H1 (cell line): Measurements from ENCODE around the gene NTN5. TPM values are rescaled to one million over a fixed set of nuclear protein-coding genes. Genes with fewer than 3 reads are reported as not detected.
A peak's percentile ranks its signal among the peaks of the same experiment; 100 is the strongest.

Experiments used
- CTCF ChIA-PET: fragments of 300-600 bp; sonication (Branson Sonifier 250); formaldehyde crosslinking; loops from one replicate; lab custom pipeline; 2021; ENCODE audit not compliant: partially characterized antibody; lab: Charles Lee
- POLR2A ChIA-PET: fragments of 300-600 bp; sonication (Branson Sonifier 250); formaldehyde crosslinking; loops from one replicate; lab custom pipeline; 2021; ENCODE audit warnings: inconsistent platforms; ENCODE audit not compliant: partially characterized antibody; lab: Charles Lee
- DNase-seq, 2 experiments: peaks; one replicate each; pipeline versions ENCODE4 v3.0.0 to v3.0.0-alpha.2; 2010 to 2022; ENCODE audit warnings: low spot score in 2 of 2, low read depth in 1 of 2, mixed read lengths in 1 of 2
- FAIRE-seq: peaks from 2 replicates; lab custom pipeline; 2011; peaks lifted over from hg19 to GRCh38; lab: Jason Lieb, UNC
- H2AFZ ChIP-seq: 2 replicates; pipeline ENCODE4 v1.8.1; 2012; ENCODE audit warnings: low read length, inconsistent platforms
- H2AK5ac ChIP-seq: 2 replicates; pipeline ENCODE4 v1.6.1; 2013; ENCODE audit warnings: low read depth, low read length
- H2BK120ac ChIP-seq: replicated peaks from 2 replicates; pipeline ENCODE3; 2013; ENCODE audit warnings: low read depth, low read length, inconsistent platforms
- H2BK12ac ChIP-seq: 2 replicates; pipeline ENCODE4 v1.6.1; 2013; ENCODE audit warnings: low read depth, low read length
- H2BK15ac ChIP-seq: 2 replicates; pipeline ENCODE4 v1.6.1; 2013; ENCODE audit warnings: low read length
- H2BK20ac ChIP-seq: 2 replicates; pipeline ENCODE4 v1.6.1; 2013; ENCODE audit warnings: low read length
- H2BK5ac ChIP-seq: 2 replicates; pipeline ENCODE4 v1.6.1; 2013; ENCODE audit warnings: low read depth, low read length
- H3K14ac ChIP-seq: 2 replicates; pipeline ENCODE4 v1.6.1; 2013; ENCODE audit warnings: inconsistent platforms; ENCODE audit not compliant: insufficient read length
- H3K18ac ChIP-seq: 2 replicates; pipeline ENCODE4 v1.6.1; 2013; ENCODE audit warnings: low read length; ENCODE audit errors: extremely low read depth
- H3K23ac ChIP-seq: 2 replicates; pipeline ENCODE4 v1.6.1; 2013; ENCODE audit warnings: inconsistent platforms; ENCODE audit not compliant: insufficient read length
- H3K23me2 ChIP-seq: 2 replicates; pipeline ENCODE4 v1.6.1; 2013; ENCODE audit warnings: low read depth, low read length
- H3K27ac ChIP-seq: 2 replicates; pipeline ENCODE4 v1.6.1; 2011; ENCODE audit warnings: low read depth, low read length, inconsistent platforms
- H3K27me3 ChIP-seq, 4 experiments: replicated peaks in 1 of 4; 1 replicate in 1 of 4; 2 replicates in 3 of 4; pipeline versions ENCODE4 v1.6.1 to v1.8.1; 2011 to 2013; ENCODE audit warnings: low read length in 3 of 4, mild to moderate bottlenecking in 3 of 4, inconsistent platforms in 2 of 4, mixed read lengths in 2 of 4, moderate library complexity in 1 of 4; ENCODE audit not compliant: control insufficient read depth in 3 of 4, insufficient read depth in 3 of 4; ENCODE audit errors: extremely low read depth in 1 of 4
- H3K36me3 ChIP-seq, 4 experiments: 2 replicates each; pipeline versions ENCODE4 v1.6.1 to v1.8.1; 2011 to 2013; ENCODE audit warnings: mild to moderate bottlenecking in 4 of 4, low read length in 3 of 4, moderate library complexity in 2 of 4, control low read depth in 1 of 4, inconsistent platforms in 1 of 4; ENCODE audit not compliant: insufficient read depth in 4 of 4, control insufficient read depth in 2 of 4
- H3K4ac ChIP-seq: replicated peaks from 2 replicates; pipeline ENCODE3; 2013; ENCODE audit warnings: low read length, low read depth, mixed read lengths, inconsistent platforms; ENCODE audit not compliant: insufficient read length
- H3K4me1 ChIP-seq, 4 experiments: replicated peaks in 1 of 4; 1 replicate in 1 of 4; 2 replicates in 3 of 4; pipeline versions ENCODE4 v1.6.1 to v1.8.1; 2011 to 2013; ENCODE audit warnings: low read length in 3 of 4, inconsistent platforms in 2 of 4, mixed read lengths in 1 of 4; ENCODE audit not compliant: insufficient read depth in 4 of 4, control insufficient read depth in 3 of 4
- H3K4me2 ChIP-seq, 2 experiments: 2 replicates each; pipeline versions ENCODE4 v1.6.1 to v1.8.1; 2011 to 2013; ENCODE audit warnings: low read depth in 2 of 2, low read length in 2 of 2, control low read depth in 1 of 2, inconsistent platforms in 1 of 2, mild to moderate bottlenecking in 1 of 2; ENCODE audit not compliant: insufficient read depth in 1 of 2
- H3K4me3 ChIP-seq, 4 experiments: fragments of 200-600, 300-600 bp in 1 of 4; sonication (generic), shearing (Covaris generic), sonication (Bioruptor Twin) in 1 of 4; 2 replicates each; pipeline versions ENCODE4 v1.5.1 to v1.8.1; 2011 to 2016; ENCODE audit warnings: low read length in 4 of 4, low read depth in 3 of 4, control low read depth in 2 of 4, inconsistent platforms in 2 of 4, mild to moderate bottlenecking in 2 of 4, mixed read lengths in 1 of 4, moderate library complexity in 1 of 4; ENCODE audit not compliant: insufficient read depth in 2 of 4; ENCODE audit errors: extremely low read depth in 1 of 4
- H3K56ac ChIP-seq: replicated peaks from 2 replicates; pipeline ENCODE3; 2013; ENCODE audit warnings: low read depth, mild to moderate bottlenecking, mixed read lengths, low read length, inconsistent platforms; ENCODE audit not compliant: insufficient read length
- H3K79me1 ChIP-seq: 2 replicates; pipeline ENCODE4 v1.6.1; 2013; ENCODE audit warnings: low read depth, low read length, control low read depth
- H3K79me2 ChIP-seq, 2 experiments: 2 replicates each; pipeline versions ENCODE4 v1.6.1 to v1.8.1; 2012 to 2013; ENCODE audit warnings: low read length in 2 of 2, mild to moderate bottlenecking in 2 of 2, inconsistent platforms in 1 of 2; ENCODE audit not compliant: insufficient read depth in 2 of 2, control insufficient read depth in 1 of 2
- H3K9ac ChIP-seq, 4 experiments: replicated peaks in 1 of 4; 1 replicate in 1 of 4; 2 replicates in 3 of 4; pipeline versions ENCODE4 v1.6.1 to v1.8.1; 2011 to 2013; ENCODE audit warnings: low read depth in 3 of 4, low read length in 3 of 4, control low read depth in 2 of 4, mild to moderate bottlenecking in 2 of 4, moderate library complexity in 2 of 4, inconsistent platforms in 1 of 4; ENCODE audit errors: extremely low read depth in 1 of 4
- H3K9me3 ChIP-seq, 2 experiments: 2 replicates each; pipeline versions ENCODE4 v1.6.1 to v1.8.1; 2012 to 2013; ENCODE audit warnings: mild to moderate bottlenecking in 2 of 2, moderate library complexity in 2 of 2, control low read depth in 1 of 2, inconsistent platforms in 1 of 2, low read depth in 1 of 2, low read length in 1 of 2, mixed read lengths in 1 of 2; ENCODE audit not compliant: insufficient read depth in 2 of 2
- H4K20me1 ChIP-seq, 2 experiments: replicated peaks in 1 of 2; 2 replicates each; pipeline versions ENCODE3 to v1.8.1; 2011 to 2013; ENCODE audit warnings: inconsistent platforms in 2 of 2, low read length in 2 of 2, mild to moderate bottlenecking in 1 of 2; ENCODE audit not compliant: insufficient read depth in 2 of 2, control insufficient read depth in 1 of 2
- H4K5ac ChIP-seq: 2 replicates; pipeline ENCODE4 v1.6.1; 2013; ENCODE audit warnings: low read length, low read depth, mixed read lengths, inconsistent platforms; ENCODE audit not compliant: insufficient read length
- H4K8ac ChIP-seq: 2 replicates; pipeline ENCODE4 v1.8.0; 2013; ENCODE audit warnings: mild to moderate bottlenecking, moderate library complexity, low read length, inconsistent platforms; ENCODE audit not compliant: insufficient read depth; ENCODE audit errors: extremely low read depth
- H4K91ac ChIP-seq: replicated peaks from 2 replicates; pipeline ENCODE3; 2013; ENCODE audit warnings: low read length, mixed read lengths, inconsistent platforms; ENCODE audit not compliant: insufficient read length
- KDM5A ChIP-seq: fragments of 200-600 bp; IDR thresholded peaks from 2 replicates; pipeline ENCODE4 v1.7.1; 2012; ENCODE audit warnings: mild to moderate bottlenecking, low read length, inconsistent platforms, mixed read lengths
- SIRT6 ChIP-seq: IDR thresholded peaks from one replicate; pipeline ENCODE4 v1.7.1; 2012; ENCODE audit warnings: low read length, inconsistent platforms
- WGBS, 2 experiments: shearing (Covaris generic) in 1 of 2; methylation state at CpG; one replicate each; pipeline versions ENCODE4 v1.1.6 to v1.1.7; 2013 to 2015; ENCODE audit warnings: low lambda C conversion rate in 2 of 2, mixed read lengths in 2 of 2, inconsistent platforms in 1 of 2, low coverage in 1 of 2, missing lambda C conversion rate in 1 of 2; ENCODE audit not compliant: insufficient replicate concordance in 2 of 2, insufficient coverage in 1 of 2, insufficient read length in 1 of 2; ENCODE audit errors: extremely low coverage in 1 of 2, missing lambda C conversion rate in 1 of 2; 5-methylcytosine and 5-hydroxymethylcytosine counted together
- polyA plus RNA-seq, 7 experiments: library from polyadenylated mRNA; depleted of rRNA in 3 of 7; stranded (reverse) in 5 of 7; unstranded in 2 of 7; fragments of >200 nt in 5 of 7; fragments of 200-250 nt in 2 of 7; gene quantifications; 1 replicate in 5 of 7; 2 replicates in 1 of 7; 4 replicates in 1 of 7; pipeline versions ENCODE4 v1.2.1 to v1.2.3, GENCODE V29; 2011 to 2013; ENCODE audit warnings: missing spikeins in 2 of 7, mixed read lengths in 2 of 7
- total RNA-seq: library from RNA; stranded (reverse); fragmentation: NEBNext Ultra II Directional; extraction: Animal tissue kit (Norgen Biotek cat#: 25700); gene quantifications from 2 replicates; pipeline ENCODE4 v1.2.1, GENCODE V29; 2021

The NTN5 gene
- total and polyA plus RNA-seq, 2 of the 8 experiments (the other 6 are each of a cell fraction or from before 2014, with no cell fraction given): 0.47 to 0.85 TPM

- no peaks in the 10 kb centered on the region for H4K20me1 ChIP-seq
- 89% methylated on average over 19 of the region's 19 CpGs; no CpG with 5 or more reads in 1 of the 2 experiments for WGBS, 2 experiments
- TF ChIP-seq KDM5A (no peak), SIRT6 (no peak)
These were observed 42.9 kb upstream of the NTN5 start for GRCh38 chr19:48715681-48716171.

More at GRCh38 chr19:48715681-48716171, 42.9 kb upstream of the NTN5 start:
- Histone ChIP-seq H3K14ac (no peak overlapping the region), H3K4ac (no peak overlapping the region), H2AFZ (no peak overlapping the region), H3K4me1 (peaks cover 0 to 31% (median 14%) of the 10 kb centered on the region in 4 experiments; a peak in 6 of 7 replicates), H4K91ac (no peak overlapping the region), H2BK5ac (no peak overlapping the region), H2BK120ac (no peak overlapping the region), H3K23ac (no peak overlapping the region), H4K5ac (no peak overlapping the region), H3K4me3 (no peak overlapping the region), H3K18ac (no peak overlapping the region; the same call in 1 of the 2 replicates), H3K23me2 (peaks cover 19% of the 10 kb centered on the region; the same call in 1 of the 2 replicates), H3K9me3 (0 out of 4 replicates have a peak, but pooled peaks cover 0 to 3% of the 10 kb centered on the region in 2 experiments), H3K27ac (no peak overlapping the region), H4K8ac (peak overlapping the region; percentile 42), H2BK20ac (no peak overlapping the region), H3K79me1 (no peaks in the 10 kb centered on the region), H3K56ac (no peak overlapping the region), H2BK12ac (0 out of 2 replicates have a peak overlapping the region, but pooled peaks have one; percentile 27), H2AK5ac (0 out of 2 replicates have a peak overlapping the region, but pooled peaks have one; percentile 3), H3K9ac (no peak overlapping the region), H2BK15ac (no peak overlapping the region), H3K36me3 (no peaks in the 10 kb centered on the region), H3K27me3 (no peaks in the 10 kb centered on the region), H3K4me2 (peak overlapping the region in 1 of 2 experiments; percentile 78; a peak in 1 of 4 replicates), H3K79me2 (no peaks in the 10 kb centered on the region)
- ChIA-PET CTCF (interaction anchor here (0.9 to 8.2 kb wide), 8 partner anchors 10 to 120 kb away, joined by 3 to 53 read pairs (median 5); partner anchors contain the start of genes CA11 and HSD17B14), POLR2A (interaction anchor here (0.7 to 7.7 kb wide), 11 partner anchors 10 to 70 kb away, joined by 3 to 59 read pairs (median 3); partner anchors contain the start of genes CA11, FGF21 and FUT2)
- DNase-seq (no peak), FAIRE-seq (no peak)
